Ishikawa (cell line): Measurements from ENCODE around the gene PTRH2.

Experiments used
- EGR1 ChIP-seq: IDR thresholded peaks from 2 replicates; pipeline ENCODE4 v1.6.1; 2012
- EP300 ChIP-seq: IDR thresholded peaks from 2 replicates; pipeline ENCODE4 v1.6.1; 2012; ENCODE audit warnings: borderline replicate concordance
- RAD21 ChIP-seq: IDR thresholded peaks from 2 replicates; pipeline ENCODE4 v1.6.1; 2012; ENCODE audit warnings: low read depth
- YY1 ChIP-seq: IDR thresholded peaks from 2 replicates; pipeline ENCODE4 v1.6.1; 2012; ENCODE audit warnings: low read depth

DNA sequence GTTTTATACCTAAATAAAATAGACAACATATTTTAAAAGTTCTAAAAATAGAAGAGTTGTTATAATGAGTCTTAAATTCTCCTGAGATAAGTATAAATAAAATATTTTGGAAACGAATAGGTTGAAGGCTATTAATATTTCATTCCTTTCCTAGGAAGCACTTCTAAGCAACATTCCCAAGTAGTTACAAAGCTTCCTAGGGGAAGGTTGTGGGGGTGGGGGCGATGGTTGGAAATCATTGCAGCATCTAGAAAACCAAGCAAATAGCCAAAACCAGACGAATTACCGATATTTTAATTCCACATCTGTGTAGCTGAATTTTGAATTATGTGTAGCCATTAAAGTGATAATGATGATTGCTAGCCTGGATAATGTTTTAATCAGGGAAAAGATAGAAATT is 26.9 kb downstream of the PTRH2 start:
- TF ChIP-seq EGR1 (no peak), YY1 (no peak), RAD21 (no peak), EP300 (no peak)
